K562 (cell line): ENCODE results near the gene MTA1. TPM values are rescaled to one million over a fixed set of nuclear protein-coding genes. Genes with fewer than 3 reads are reported as not detected.
A peak's percentile ranks its signal among the peaks of the same experiment; 100 is the strongest.

ENCODE experiments used
- HNRNPLL ChIP-seq: fragments of 200-400 bp; formaldehyde crosslinking; IDR thresholded peaks from 2 replicates; pipeline ENCODE4 v1.6.1; 2017; ENCODE audit warnings: low read length, low read depth, mild to moderate bottlenecking; ENCODE audit not compliant: poor library complexity, severe bottlenecking
- MAFF ChIP-seq: IDR thresholded peaks from 2 replicates; pipeline ENCODE4 v1.6.1; 2012; ENCODE audit warnings: low read length, improper control_type of control experiment
- MAFK ChIP-seq: IDR thresholded peaks from 2 replicates; pipeline ENCODE4 v1.6.1; 2011; ENCODE audit warnings: low read length, improper control_type of control experiment
- NCOA6 ChIP-seq: fragments of 450-650 bp; IDR thresholded peaks from 2 replicates; pipeline ENCODE4 v1.6.1; 2017; ENCODE audit warnings: mild to moderate bottlenecking
- PHB2 ChIP-seq: fragments of 450-650 bp; IDR thresholded peaks from 2 replicates; pipeline ENCODE4 v1.6.1; 2017; ENCODE audit warnings: low read depth
- SMAD2 ChIP-seq: fragments of 150-350 bp; IDR thresholded peaks from 2 replicates; pipeline ENCODE4 v1.6.1; 2014; ENCODE audit warnings: low read depth, mild to moderate bottlenecking, low read length
- ZBTB40 ChIP-seq, 2 experiments: fragments of 450-650 bp in 1 of 2; sonication (generic) in 1 of 2; formaldehyde crosslinking in 1 of 2; IDR thresholded peaks; 2 replicates each; pipeline versions ENCODE4 v1.7.1 to v1.9.0; 2016 to 2022; ENCODE audit warnings: inconsistent platforms in 1 of 2, mild to moderate bottlenecking in 1 of 2, missing genetic modification reagents in 1 of 2
- polyA plus RNA-seq, 8 experiments: library from polyadenylated mRNA; depleted of rRNA in 4 of 8; stranded (reverse) in 5 of 8; unstranded in 3 of 8; fragments of >200 nt; fragmentation: Nextera tagmentation in 2 of 8; fragmentation: Illumina TruSeq in 1 of 8; extraction: Ambion mirVana in 2 of 8; extraction: Trizol in 1 of 8; gene quantifications; 2 replicates each; pipeline versions ENCODE4 v1.2.1 to v1.2.3, GENCODE V29; 2011 to 2014; ENCODE audit warnings: inconsistent platforms in 1 of 8, missing spikeins in 1 of 8
- total RNA-seq, 7 experiments: library from RNA; depleted of rRNA in 6 of 7; stranded (reverse); fragments of >200 nt in 6 of 7; fragmentation: Illumina TruSeq in 2 of 7; extraction: Trizol in 2 of 7; gene quantifications; 2 replicates each; pipeline versions ENCODE4 v1.2.1 to v1.2.3, GENCODE V29; 2011 to 2021; ENCODE audit warnings: low replicate concordance in 1 of 7

Gene MTA1
- total and polyA plus RNA-seq, 9 of the 15 experiments (the other 6 are each of a cell fraction or from before 2014, with no cell fraction given): 0.13 to 118 (median 32.3) TPM

- TF ChIP-seq ZBTB40 (IDR thresholded peaks at IDR 0.05) (no peak), ZBTB40 (CRISPR knock-in tag; IDR thresholded peaks at IDR 0.05) (no peak), PHB2 (no peak), MAFK (peak; percentile 63), HNRNPLL (no peak), NCOA6 (no peak), SMAD2 (no peak), MAFF (peak; percentile 63; the same call in 1 of the 2 replicates)
These were observed 11.0 kb upstream of the MTA1 start (continued) for GRCh38 chr14:105408592-105408991.
